ENCODE results near the gene WDR90.

DNA sequence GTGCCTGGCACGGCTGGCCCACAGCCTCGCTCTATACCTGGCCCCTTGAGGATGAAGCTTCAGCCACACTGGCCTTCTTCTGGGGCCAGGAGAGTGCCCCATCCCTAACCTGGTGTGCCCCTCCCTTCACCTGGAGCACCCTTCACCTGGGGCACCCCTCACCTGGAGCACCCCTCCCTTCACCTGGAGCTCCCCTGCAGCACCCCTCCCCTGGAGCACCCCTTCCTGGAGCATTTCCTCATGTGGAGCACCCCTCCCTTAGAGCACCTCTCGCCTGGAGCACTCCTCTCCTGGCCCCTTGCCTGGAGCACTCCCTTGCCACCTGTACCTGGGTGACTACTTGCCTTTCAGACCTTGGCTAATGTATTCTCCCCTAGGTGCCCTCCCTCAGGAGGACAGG, 58.9 kb downstream of the WDR90 start:
- TF ChIP-seq, protein P1, sequence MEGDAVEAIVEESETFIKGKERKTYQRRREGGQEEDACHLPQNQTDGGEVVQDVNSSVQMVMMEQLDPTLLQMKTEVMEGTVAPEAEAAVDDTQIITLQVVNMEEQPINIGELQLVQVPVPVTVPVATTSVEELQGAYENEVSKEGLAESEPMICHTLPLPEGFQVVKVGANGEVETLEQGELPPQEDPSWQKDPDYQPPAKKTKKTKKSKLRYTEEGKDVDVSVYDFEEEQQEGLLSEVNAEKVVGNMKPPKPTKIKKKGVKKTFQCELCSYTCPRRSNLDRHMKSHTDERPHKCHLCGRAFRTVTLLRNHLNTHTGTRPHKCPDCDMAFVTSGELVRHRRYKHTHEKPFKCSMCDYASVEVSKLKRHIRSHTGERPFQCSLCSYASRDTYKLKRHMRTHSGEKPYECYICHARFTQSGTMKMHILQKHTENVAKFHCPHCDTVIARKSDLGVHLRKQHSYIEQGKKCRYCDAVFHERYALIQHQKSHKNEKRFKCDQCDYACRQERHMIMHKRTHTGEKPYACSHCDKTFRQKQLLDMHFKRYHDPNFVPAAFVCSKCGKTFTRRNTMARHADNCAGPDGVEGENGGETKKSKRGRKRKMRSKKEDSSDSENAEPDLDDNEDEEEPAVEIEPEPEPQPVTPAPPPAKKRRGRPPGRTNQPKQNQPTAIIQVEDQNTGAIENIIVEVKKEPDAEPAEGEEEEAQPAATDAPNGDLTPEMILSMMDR (IDR thresholded peaks at IDR 0.05): no peak
- no peak for TF ChIP-seq POLR2A (IDR thresholded peaks at IDR 0.05)

Measured in body of pancreas (tissue), 4 donors.